ENCODE measurements around the gene BIN2.

- TF ChIP-seq POLR2A (IDR thresholded peaks at IDR 0.05; ENCODE audit: low read depth) (no peak), CTCF (IDR thresholded peaks at IDR 0.05) (no peak), POLR2AphosphoS5 (IDR thresholded peaks at IDR 0.05) (no peak), EP300 (IDR thresholded peaks at IDR 0.05) (no peak)
Observed at GRCh38 chr12:51320311-51320694, 3.7 kb downstream of the BIN2 start.
